Cortex of kidney (tissue), 1 donor: ENCODE results near the gene METTL26.

Experiments
- DNase-seq: peaks from one replicate; lab custom pipeline; 2025; lab: John Stamatoyannopoulos, UW

The METTL26 gene

GRCh38 chr16:658679-659571 lies 22.8 kb upstream of the METTL26 start:
- no peak for DNase-seq

- no peak for DNase-seq
Observed at GRCh38 chr16:657487-657886, 21.4 kb upstream of the METTL26 start.

GRCh38 chr16:654034-654433 lies 17.9 kb upstream of the METTL26 start:
- no peak for DNase-seq

GRCh38 chr16:652454-653305 lies 16.6 kb upstream of the METTL26 start:
- no peak for DNase-seq

- DNase-seq: no peak
Observed at GRCh38 chr16:651844-652243, 15.7 kb upstream of the METTL26 start.

GRCh38 chr16:649631-650030 lies 13.5 kb upstream of the METTL26 start:
- no peak for DNase-seq

- DNase-seq: no peak
Observed at GRCh38 chr16:648781-649589, 12.9 kb upstream of the METTL26 start, which contains the start of gene WDR90. WDR90 (plus strand) TSS chr16:649365; CDS start chr16:649417, 52 bp downstream.

- DNase-seq: no peak
Observed at GRCh38 chr16:648071-648780, 12.1 kb upstream of the METTL26 start.

- no peak for DNase-seq
Observed at GRCh38 chr16:647173-647902, 11.2 kb upstream of the METTL26 start.

GRCh38 chr16:646679-647172 lies 10.6 kb upstream of the METTL26 start:
- no peak for DNase-seq

GRCh38 chr16:645852-646678 lies 10.0 kb upstream of the METTL26 start:
- DNase-seq: no peak

GRCh38 chr16:644556-644955 lies 8.5 kb upstream of the METTL26 start:
- no peak for DNase-seq

- DNase-seq: no peak
Observed at GRCh38 chr16:643050-643368, 6.9 kb upstream of the METTL26 start.

GRCh38 chr16:642189-643049 lies 6.3 kb upstream of the METTL26 start:
- DNase-seq: no peak

- DNase-seq: no peak
Observed at GRCh38 chr16:641326-642188, 5.5 kb upstream of the METTL26 start, which contains the start of gene MCRIP2. MCRIP2 (plus strand) TSS chr16:641828; CDS start chr16:641992, 164 bp downstream.

- DNase-seq: no peak
Observed at GRCh38 chr16:640614-641013, 4.5 kb upstream of the METTL26 start.

GRCh38 chr16:638836-639235 lies 2.7 kb upstream of the METTL26 start:
- DNase-seq: no peak
